ENCODE data around the gene ATPAF1. TPM values are rescaled to one million over a fixed set of nuclear protein-coding genes. Genes with fewer than 3 reads are reported as not detected.
A peak's percentile ranks its signal among the peaks of the same experiment; 100 is the strongest.

Gene ATPAF1
- total RNA-seq, 1 donor from 2014 or later: 29.8 TPM

- H3K36me3 Mint-ChIP-seq (ENCODE audit: low read depth, unreplicated experiment): no peaks in the 10 kb centered on the region
- no peak for TF ChIP-seq CTCF (IDR thresholded peaks at IDR 0.05; ENCODE audit: unreplicated experiment)
- peaks cover 16% of the 10 kb centered on the region for H3K27me3 Mint-ChIP-seq (ENCODE audit: unreplicated experiment)
- peaks cover 30% of the 10 kb centered on the region for H3K4me1 Mint-ChIP-seq (ENCODE audit: unreplicated experiment)
- H3K9me3 Mint-ChIP-seq (ENCODE audit: unreplicated experiment): no peaks in the 10 kb centered on the region
- no peak overlapping the region for H3K4me3 Mint-ChIP-seq (ENCODE audit: unreplicated experiment)
- no peak for DNase-seq (ENCODE audit: low spot score)
- no peak overlapping the region for H3K27ac Mint-ChIP-seq (ENCODE audit: unreplicated experiment)
Measured at GRCh38 chr1:46619656-46620258, 48.4 kb downstream of the ATPAF1 start.

GRCh38 chr1:46618754-46619415 is 49.3 kb downstream of the ATPAF1 start:
- no peak for TF ChIP-seq CTCF (IDR thresholded peaks at IDR 0.05; ENCODE audit: unreplicated experiment)
- Mint-ChIP-seq H3K4me3 (ENCODE audit: unreplicated experiment) (peak overlapping the region; percentile 33), H3K9me3 (ENCODE audit: unreplicated experiment) (no peaks in the 10 kb centered on the region), H3K27ac (ENCODE audit: unreplicated experiment) (no peak overlapping the region), H3K27me3 (ENCODE audit: unreplicated experiment) (peaks cover 16% of the 10 kb centered on the region), H3K4me1 (ENCODE audit: unreplicated experiment) (peaks cover 35% of the 10 kb centered on the region), H3K36me3 (ENCODE audit: low read depth, unreplicated experiment) (no peaks in the 10 kb centered on the region)
- no peak for DNase-seq (ENCODE audit: low spot score)

GRCh38 chr1:46617833-46618232 is 50.3 kb downstream of the ATPAF1 start:
- H3K36me3 Mint-ChIP-seq (ENCODE audit: low read depth, unreplicated experiment): peaks cover 6% of the 10 kb centered on the region
- H3K4me3 Mint-ChIP-seq (ENCODE audit: unreplicated experiment): peak overlapping the region; percentile 97
- H3K27me3 Mint-ChIP-seq (ENCODE audit: unreplicated experiment): peaks cover 16% of the 10 kb centered on the region
- H3K9me3 Mint-ChIP-seq (ENCODE audit: unreplicated experiment): no peaks in the 10 kb centered on the region
- H3K27ac Mint-ChIP-seq (ENCODE audit: unreplicated experiment): no peak overlapping the region
- DNase-seq (ENCODE audit: low spot score): no peak
- TF ChIP-seq CTCF (IDR thresholded peaks at IDR 0.05; ENCODE audit: unreplicated experiment): no peak
- H3K4me1 Mint-ChIP-seq (ENCODE audit: unreplicated experiment): peaks cover 41% of the 10 kb centered on the region

- peak overlapping the region; percentile 97 for H3K4me3 Mint-ChIP-seq (ENCODE audit: unreplicated experiment)
- TF ChIP-seq CTCF (IDR thresholded peaks at IDR 0.05; ENCODE audit: unreplicated experiment): no peak
- H3K36me3 Mint-ChIP-seq (ENCODE audit: low read depth, unreplicated experiment): peaks cover 12% of the 10 kb centered on the region
- H3K9me3 Mint-ChIP-seq (ENCODE audit: unreplicated experiment): no peaks in the 10 kb centered on the region
- DNase-seq (ENCODE audit: low spot score): no peak
- peak overlapping the region; percentile 82 for H3K27ac Mint-ChIP-seq (ENCODE audit: unreplicated experiment)
- H3K4me1 Mint-ChIP-seq (ENCODE audit: unreplicated experiment): peaks cover 46% of the 10 kb centered on the region
- H3K27me3 Mint-ChIP-seq (ENCODE audit: unreplicated experiment): peaks cover 16% of the 10 kb centered on the region
Measured at GRCh38 chr1:46617108-46617800, 50.9 kb downstream of the ATPAF1 start.

Measured in endothelial cell (in vitro differentiated cells).